ENCODE measurements around the gene RAMAC.

The RAMAC gene

DNA sequence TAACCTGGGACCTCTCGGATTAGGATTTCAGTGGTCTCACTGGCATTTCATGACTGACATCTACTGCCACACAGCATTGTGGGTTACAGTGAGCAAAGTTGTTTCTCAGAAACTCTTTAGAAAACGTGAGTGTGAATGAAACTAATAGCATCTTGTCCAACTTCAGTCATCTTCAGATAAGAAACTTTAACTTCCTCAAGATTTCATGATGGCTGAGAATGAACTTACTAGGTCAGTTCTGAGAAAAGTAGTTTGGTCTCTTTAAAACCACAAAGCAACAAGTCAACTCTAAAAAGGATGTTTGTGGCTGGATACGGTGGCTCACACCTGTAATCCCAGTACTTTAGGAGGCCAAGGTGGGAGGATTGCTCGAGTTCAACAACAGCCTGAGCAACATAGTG lies 19.3 kb upstream of the RAMAC start:
- TF ChIP-seq, protein P1, sequence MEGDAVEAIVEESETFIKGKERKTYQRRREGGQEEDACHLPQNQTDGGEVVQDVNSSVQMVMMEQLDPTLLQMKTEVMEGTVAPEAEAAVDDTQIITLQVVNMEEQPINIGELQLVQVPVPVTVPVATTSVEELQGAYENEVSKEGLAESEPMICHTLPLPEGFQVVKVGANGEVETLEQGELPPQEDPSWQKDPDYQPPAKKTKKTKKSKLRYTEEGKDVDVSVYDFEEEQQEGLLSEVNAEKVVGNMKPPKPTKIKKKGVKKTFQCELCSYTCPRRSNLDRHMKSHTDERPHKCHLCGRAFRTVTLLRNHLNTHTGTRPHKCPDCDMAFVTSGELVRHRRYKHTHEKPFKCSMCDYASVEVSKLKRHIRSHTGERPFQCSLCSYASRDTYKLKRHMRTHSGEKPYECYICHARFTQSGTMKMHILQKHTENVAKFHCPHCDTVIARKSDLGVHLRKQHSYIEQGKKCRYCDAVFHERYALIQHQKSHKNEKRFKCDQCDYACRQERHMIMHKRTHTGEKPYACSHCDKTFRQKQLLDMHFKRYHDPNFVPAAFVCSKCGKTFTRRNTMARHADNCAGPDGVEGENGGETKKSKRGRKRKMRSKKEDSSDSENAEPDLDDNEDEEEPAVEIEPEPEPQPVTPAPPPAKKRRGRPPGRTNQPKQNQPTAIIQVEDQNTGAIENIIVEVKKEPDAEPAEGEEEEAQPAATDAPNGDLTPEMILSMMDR (IDR thresholded peaks at IDR 0.05; ENCODE audit: low read depth, low read length, missing control alignments): no peak
- no peak for DNase-seq (ENCODE audit: extremely low read depth, low read depth)
- H3K4me3 ChIP-seq (replicated peaks; ENCODE audit: low read depth, low read length): no peak overlapping the region

DNA sequence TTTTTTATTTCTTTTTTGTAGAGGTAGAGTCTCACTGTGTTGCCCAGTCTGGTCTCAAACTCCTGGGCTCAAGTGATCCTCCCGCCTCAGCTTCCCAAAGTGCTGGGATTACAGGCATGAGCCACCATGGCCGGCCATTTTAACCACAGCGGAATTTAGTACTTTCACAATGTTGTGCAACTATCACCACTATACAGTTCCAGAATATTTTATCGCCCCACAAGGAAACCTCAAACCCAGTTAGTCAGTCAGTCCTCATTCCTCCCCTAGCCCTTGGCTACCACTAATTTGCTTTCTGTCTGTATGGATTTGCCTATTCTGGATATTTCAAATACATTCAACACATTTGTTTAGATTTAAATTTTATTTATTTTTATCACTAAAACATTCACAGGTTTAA lies 17.9 kb upstream of the RAMAC start:
- DNase-seq (ENCODE audit: extremely low read depth, low read depth): no peak
- H3K4me3 ChIP-seq (replicated peaks; ENCODE audit: low read depth, low read length): no peak overlapping the region
- TF ChIP-seq, protein P1 (IDR thresholded peaks at IDR 0.05; ENCODE audit: low read depth, low read length, missing control alignments): no peak

DNA sequence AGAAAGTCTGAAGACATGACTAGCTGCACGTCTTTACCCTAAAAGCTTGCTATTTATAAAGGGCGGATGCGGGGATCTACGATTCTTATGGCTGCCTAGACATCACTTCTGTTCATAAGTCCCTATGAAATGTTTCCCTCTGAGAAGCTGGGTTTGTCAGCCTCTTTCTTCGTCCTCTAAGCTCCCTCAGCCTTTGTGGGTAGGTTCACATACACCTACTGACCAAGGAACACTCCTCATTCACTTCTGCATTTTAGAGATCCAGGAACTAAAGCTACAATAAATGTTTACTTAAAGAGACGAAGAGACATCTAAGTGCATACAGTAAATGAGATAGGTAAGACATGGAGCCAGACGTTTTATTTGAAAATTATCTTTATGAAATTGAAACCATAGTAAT lies 16.7 kb upstream of the RAMAC start:
- no peak overlapping the region for H3K4me3 ChIP-seq (replicated peaks; ENCODE audit: low read depth, low read length)
- DNase-seq (ENCODE audit: extremely low read depth, low read depth): no peak
- TF ChIP-seq, protein P1 (IDR thresholded peaks at IDR 0.05; ENCODE audit: low read depth, low read length, missing control alignments): no peak

DNA sequence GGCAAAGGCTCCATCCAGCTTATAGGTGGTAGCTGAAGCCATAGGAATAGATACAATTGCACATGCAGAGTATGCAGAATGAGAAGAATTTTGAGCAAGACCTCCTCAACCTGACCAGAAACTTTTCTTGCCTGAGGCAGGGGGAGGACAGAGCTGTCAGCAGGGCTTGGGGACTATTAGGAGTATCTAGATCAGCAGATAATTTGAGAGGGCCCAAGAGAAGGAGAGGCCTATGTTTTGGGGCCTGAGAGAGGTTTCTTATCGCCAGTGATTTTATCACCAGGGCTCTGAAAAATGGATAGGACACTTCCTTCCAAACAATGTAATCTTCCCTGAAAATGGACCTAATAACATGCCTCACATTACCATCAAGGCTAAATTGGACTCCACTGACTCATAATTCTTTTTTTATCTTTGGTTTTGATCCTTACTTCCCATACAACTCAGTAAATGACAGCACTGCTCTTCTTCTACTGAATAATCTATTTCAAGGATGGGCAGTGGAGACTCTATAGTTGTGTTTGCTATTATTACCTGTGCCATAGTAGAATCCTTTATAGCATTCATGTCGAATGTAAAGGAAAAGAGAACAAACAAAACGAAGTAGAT lies 15.8 kb upstream of the RAMAC start:
- TF ChIP-seq, protein P1 (IDR thresholded peaks at IDR 0.05; ENCODE audit: low read depth, low read length, missing control alignments): no peak
- no peak overlapping the region for H3K4me3 ChIP-seq (replicated peaks; ENCODE audit: low read depth, low read length)
- DNase-seq (ENCODE audit: extremely low read depth, low read depth): no peak

DNA sequence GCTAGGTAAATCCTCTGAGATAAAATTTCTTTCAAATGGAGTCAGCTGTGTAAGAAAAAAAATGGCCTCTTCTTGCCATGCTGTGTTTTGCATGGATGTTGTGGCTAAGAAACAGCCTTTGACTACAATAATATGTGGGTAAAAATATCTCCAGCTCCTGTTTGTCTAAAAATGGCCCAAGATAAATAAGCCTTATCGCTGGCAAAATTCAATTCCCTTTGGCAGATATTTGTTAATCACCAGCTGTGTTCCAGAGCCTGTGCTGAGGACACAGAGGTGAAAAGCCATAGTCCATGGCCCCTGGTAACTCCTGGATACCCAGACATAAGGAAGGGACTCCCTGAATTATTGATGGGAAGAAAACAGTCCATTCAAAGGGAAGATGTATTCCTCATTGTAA lies 15.3 kb upstream of the RAMAC start:
- no peak for DNase-seq (ENCODE audit: extremely low read depth, low read depth)
- H3K4me3 ChIP-seq (replicated peaks; ENCODE audit: low read depth, low read length): no peak overlapping the region
- TF ChIP-seq, protein P1 (IDR thresholded peaks at IDR 0.05; ENCODE audit: low read depth, low read length, missing control alignments): no peak

DNA sequence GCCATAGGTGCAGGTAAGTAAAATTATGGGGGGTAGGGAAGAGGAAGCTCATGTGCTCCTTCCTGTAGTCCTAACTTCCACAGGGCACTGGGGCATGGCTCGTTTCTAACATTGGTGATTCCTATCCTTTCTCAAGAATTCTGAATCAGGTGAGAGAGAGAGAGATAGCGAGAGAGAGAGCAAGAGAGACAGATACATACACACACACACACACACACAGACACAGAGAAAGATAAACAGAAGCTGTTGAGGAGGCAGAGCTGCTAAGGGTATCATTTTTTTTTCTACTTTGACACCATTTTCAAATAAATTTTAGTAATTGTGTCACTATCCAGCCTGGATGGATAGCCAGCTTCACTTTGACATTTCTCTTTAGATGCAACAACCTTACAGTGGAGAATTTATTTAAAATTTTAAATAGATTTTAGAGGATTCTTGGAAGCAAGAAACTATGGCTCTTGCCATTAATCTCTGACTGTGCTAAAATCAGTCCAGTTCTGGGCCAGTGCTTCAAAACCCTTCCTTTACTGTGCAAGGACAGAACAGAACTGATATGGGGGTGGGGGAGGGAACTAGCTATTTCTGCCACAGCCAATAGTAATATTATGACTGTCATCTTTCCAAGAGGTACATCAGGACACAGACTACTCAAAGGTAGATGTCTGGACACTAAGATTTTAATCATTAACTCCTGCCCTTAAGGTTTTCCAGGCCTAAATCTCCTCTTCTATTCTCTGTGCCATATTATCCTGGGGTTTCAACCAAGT lies 14.6 kb upstream of the RAMAC start:
- TF ChIP-seq, protein P1 (IDR thresholded peaks at IDR 0.05; ENCODE audit: low read depth, low read length, missing control alignments): no peak
- no peak overlapping the region for H3K4me3 ChIP-seq (replicated peaks; ENCODE audit: low read depth, low read length)
- no peak for DNase-seq (ENCODE audit: extremely low read depth, low read depth)
